ENCODE data around the gene TPCN1. TPM values are rescaled to one million over a fixed set of nuclear protein-coding genes. Genes with fewer than 3 reads are reported as not detected.

The TPCN1 gene
- total and polyA plus RNA-seq, 2 of the 13 experiments (the other 11 are each of a cell fraction or from before 2014, with no cell fraction given) = 8.0 to 26.8 TPM

DNA sequence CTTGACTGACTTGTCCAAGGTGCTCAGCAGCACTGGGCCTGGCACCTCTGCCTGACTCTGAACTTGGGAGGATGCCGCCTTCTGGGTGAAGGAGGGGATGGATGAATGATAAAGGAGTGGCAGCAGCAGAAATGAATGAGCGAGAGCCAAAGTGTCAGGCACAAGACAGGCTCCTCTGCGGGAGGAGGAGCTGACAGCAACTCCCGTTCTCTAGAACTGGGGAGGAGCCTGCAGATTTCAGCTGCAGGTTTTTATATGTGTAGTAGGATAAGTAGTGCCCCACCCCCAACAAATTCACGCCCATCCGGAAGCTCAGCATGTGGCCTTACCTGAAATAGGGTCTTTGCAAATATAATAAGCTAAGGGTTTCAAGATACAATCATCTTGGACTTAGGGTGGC, 80.5 kb downstream of the TPCN1 start:
- BruUV-seq (replicated peaks) = no TSS peak
- 97% methylated on average over 6 of the region's 6 CpGs for WGBS (ENCODE audit: low lambda C conversion rate)
- peaks cover 33% of the 10 kb centered on the region for H3K4me1 ChIP-seq (ENCODE audit: insufficient read depth, low read length)
- H2AFZ ChIP-seq (ENCODE audit: low read length) = no peak overlapping the region
- no peaks in the 10 kb centered on the region; a peak in 1 of 5 replicates for H3K36me3 ChIP-seq (replicated peaks in 1 of 2; ENCODE audit: control insufficient read depth in 1 of 2, insufficient read depth in 2 of 2, low read length in 2 of 2)
- no peaks in the 10 kb centered on the region for H3K9me3 ChIP-seq (ENCODE audit: low read length)
- H3K79me2 ChIP-seq (ENCODE audit: insufficient read depth, low read length) = no peaks in the 10 kb centered on the region
- CTCF ChIA-PET (ENCODE audit: low intra/inter-chr PET ratio, low total read pairs) = no interaction called here
- in situ Hi-C loops (cut with HindIII; ENCODE audit: extremely low pct_ligation_motif_present, low pct_unique_long_range_greater_than_20kb) = no loop called here
- no peak overlapping the region for H3K9ac ChIP-seq (ENCODE audit: insufficient read depth, low read depth, low read length)
- FAIRE-seq (no peak), ATAC-seq (no peak), DNase-seq (ENCODE audit: low spot score) (no peak)
- no peak overlapping the region for H3K4me3 ChIP-seq (replicated peaks in 1 of 3; ENCODE audit: insufficient read depth in 1 of 3, low read depth in 2 of 3, low read length in 3 of 3)
- H4K20me1 ChIP-seq (ENCODE audit: insufficient read depth, low read length) = no peaks in the 10 kb centered on the region
- no peaks in the 10 kb centered on the region for H3K27me3 ChIP-seq (ENCODE audit: control insufficient read depth in 1 of 2, insufficient read depth in 2 of 2, low read length in 2 of 2)
- no peak overlapping the region for H3K4me2 ChIP-seq (ENCODE audit: low read depth, low read length)
- no peak overlapping the region for H3K27ac ChIP-seq (ENCODE audit: extremely low read length, insufficient read depth, low read length)
- intact Hi-C loops (cut with micrococcal nuclease; ENCODE audit: unreplicated experiment) = no loop called here
- POLR2A ChIA-PET = no interaction called here
- TF ChIP-seq ZNF451 (CRISPR knock-in tag; IDR thresholded peaks at IDR 0.05) (no peak), PHF20 (CRISPR knock-in tag; IDR thresholded peaks at IDR 0.05) (no peak), ZNF496 (CRISPR knock-in tag; IDR thresholded peaks at IDR 0.05; ENCODE audit: insufficient replicate concordance) (no peak), MAFF (IDR thresholded peaks at IDR 0.05; ENCODE audit: low read depth, low read length) (no peak), ZNF329 (CRISPR knock-in tag; IDR thresholded peaks at IDR 0.05; ENCODE audit: low read depth) (no peak), PLRG1 (conservative IDR thresholded peaks at IDR 0.05) (no peak), FIP1L1 (IDR thresholded peaks at IDR 0.05; ENCODE audit: borderline replicate concordance, insufficient read depth, low read depth, low read length) (no peak), NFE2L2 (IDR thresholded peaks at IDR 0.05; ENCODE audit: low read length) (no peak)

- Histone ChIP-seq H3K9me3 (ENCODE audit: low read length) (no peaks in the 10 kb centered on the region), H2AFZ (ENCODE audit: low read length) (no peak overlapping the region), H3K27ac (ENCODE audit: extremely low read length, insufficient read depth, low read length) (no peak overlapping the region), H3K27me3 (ENCODE audit: control insufficient read depth in 1 of 2, insufficient read depth in 2 of 2, low read length in 2 of 2) (no peaks in the 10 kb centered on the region), H4K20me1 (ENCODE audit: insufficient read depth, low read length) (no peaks in the 10 kb centered on the region), H3K4me1 (ENCODE audit: insufficient read depth, low read length) (peaks cover 27% of the 10 kb centered on the region), H3K36me3 (replicated peaks in 1 of 2; ENCODE audit: control insufficient read depth in 1 of 2, insufficient read depth in 2 of 2, low read length in 2 of 2) (no peaks in the 10 kb centered on the region; a peak in 1 of 5 replicates), H3K79me2 (ENCODE audit: insufficient read depth, low read length) (no peaks in the 10 kb centered on the region), H3K4me2 (ENCODE audit: low read depth, low read length) (no peak overlapping the region), H3K9ac (ENCODE audit: insufficient read depth, low read depth, low read length) (no peak overlapping the region), H3K4me3 (replicated peaks in 1 of 3; ENCODE audit: insufficient read depth in 1 of 3, low read depth in 2 of 3, low read length in 3 of 3) (no peak overlapping the region)
- CTCF ChIA-PET (ENCODE audit: low intra/inter-chr PET ratio, low total read pairs) = no interaction called here
- FAIRE-seq (no peak), ATAC-seq (no peak), DNase-seq (ENCODE audit: low spot score) (no peak)
- POLR2A ChIA-PET = no interaction called here
- intact Hi-C loops (cut with micrococcal nuclease; ENCODE audit: unreplicated experiment) = no loop called here
- BruUV-seq (replicated peaks) = no TSS peak
- 98% methylated on average over 8 of the region's 8 CpGs for WGBS (ENCODE audit: low lambda C conversion rate)
- in situ Hi-C loops (cut with HindIII; ENCODE audit: extremely low pct_ligation_motif_present, low pct_unique_long_range_greater_than_20kb) = no loop called here
- TF ChIP-seq, protein P1, sequence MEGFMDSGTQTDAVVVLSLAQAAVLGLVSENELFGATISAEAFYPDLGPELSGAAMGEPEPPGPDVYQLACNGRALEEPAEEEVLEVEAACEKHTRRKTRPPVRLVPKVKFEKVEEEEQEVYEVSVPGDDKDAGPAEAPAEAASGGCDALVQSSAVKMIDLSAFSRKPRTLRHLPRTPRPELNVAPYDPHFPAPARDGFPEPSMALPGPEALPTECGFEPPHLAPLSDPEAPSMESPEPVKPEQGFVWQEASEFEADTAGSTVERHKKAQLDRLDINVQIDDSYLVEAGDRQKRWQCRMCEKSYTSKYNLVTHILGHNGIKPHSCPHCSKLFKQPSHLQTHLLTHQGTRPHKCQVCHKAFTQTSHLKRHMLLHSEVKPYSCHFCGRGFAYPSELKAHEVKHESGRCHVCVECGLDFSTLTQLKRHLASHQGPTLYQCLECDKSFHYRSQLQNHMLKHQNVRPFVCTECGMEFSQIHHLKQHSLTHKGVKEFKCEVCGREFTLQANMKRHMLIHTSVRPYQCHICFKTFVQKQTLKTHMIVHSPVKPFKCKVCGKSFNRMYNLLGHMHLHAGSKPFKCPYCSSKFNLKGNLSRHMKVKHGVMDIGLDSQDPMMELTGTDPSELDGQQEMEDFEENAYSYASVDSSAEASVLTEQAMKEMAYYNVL (CRISPR knock-in tag; IDR thresholded peaks at IDR 0.05; ENCODE audit: borderline replicate concordance) = no peak
- TF ChIP-seq NR2F1 (CRISPR knock-in tag; IDR thresholded peaks at IDR 0.05) (no peak), SOX6 (IDR thresholded peaks at IDR 0.05) (no peak), SOX6 (CRISPR knock-in tag; IDR thresholded peaks at IDR 0.05) (no peak), LRRFIP1 (CRISPR knock-in tag; conservative IDR thresholded peaks at IDR 0.05) (no peak), ZNF225 (CRISPR knock-in tag; IDR thresholded peaks at IDR 0.05) (no peak), SNAPC5 (CRISPR knock-in tag; IDR thresholded peaks at IDR 0.05; ENCODE audit: borderline replicate concordance) (no peak)
These were observed 81.2 kb downstream of the TPCN1 start for GRCh38 chr12:113302466-113302865.
